D721Med (cell line): ENCODE results near the gene CCNL1.
"Not testable (repeated sequence)": the region's sequence is repeated elsewhere in the genome, so short reads cannot be mapped to it uniquely, and the experiment has no call there.

Experiments used
- DNase-seq: peaks from one replicate; pipeline ENCODE4 v3.0.0; 2011; ENCODE audit warnings: low spot score; ENCODE audit not compliant: insufficient read length
- FAIRE-seq: peaks from 2 replicates; lab custom pipeline; 2011; peaks lifted over from hg19 to GRCh38; lab: Jason Lieb, UNC
- CTCF ChIP-seq: IDR thresholded peaks from 2 replicates; pipeline ENCODE4 v1.5.1; 2012; ENCODE audit warnings: mild to moderate bottlenecking, control low read depth; ENCODE audit not compliant: insufficient read depth; ENCODE audit errors: missing control alignments

Gene CCNL1

GRCh38 chr3:157166561-157166960 lies 6.6 kb upstream of the CCNL1 start:
- TF ChIP-seq CTCF = no peak
- no peak for DNase-seq
- FAIRE-seq = no peak

- FAIRE-seq = no peak
- no peak for DNase-seq
- no peak for TF ChIP-seq CTCF
Observed at GRCh38 chr3:157166115-157166514, 6.2 kb upstream of the CCNL1 start.

GRCh38 chr3:157163217-157163953 lies 3.4 kb upstream of the CCNL1 start:
- DNase-seq (no peak), FAIRE-seq (no peak)
- TF ChIP-seq CTCF = no peak

- FAIRE-seq, DNase-seq: not testable (repeated sequence)
Observed at GRCh38 chr3:157162620-157163019, 2.7 kb upstream of the CCNL1 start.

- DNase-seq (no peak), FAIRE-seq (no peak)
Observed at GRCh38 chr3:157160658-157161424, 894 bp upstream of the CCNL1 start.

GRCh38 chr3:157159037-157159761 lies 748 bp downstream of the CCNL1 start:
- TF ChIP-seq CTCF = no peak
- no peak for DNase-seq
- no peak for FAIRE-seq

More at GRCh38 chr3:157160658-157161424, 894 bp upstream of the CCNL1 start:
- TF ChIP-seq CTCF = no peak

GRCh38 chr3:157157836-157158235 lies 2.1 kb downstream of the CCNL1 start:
- FAIRE-seq (no peak), DNase-seq (no peak)
- TF ChIP-seq CTCF = no peak
